Measurements from ENCODE around the gene SAMD5. TPM values are rescaled to one million over a fixed set of nuclear protein-coding genes. Genes with fewer than 3 reads are reported as not detected.

Gene SAMD5
- total and polyA plus RNA-seq, 10 of the 15 experiments (the other 5 are each of a cell fraction or from before 2014, with no cell fraction given) = 0.01 to 0.23 (median 0.05) TPM; not detected in 5

DNA sequence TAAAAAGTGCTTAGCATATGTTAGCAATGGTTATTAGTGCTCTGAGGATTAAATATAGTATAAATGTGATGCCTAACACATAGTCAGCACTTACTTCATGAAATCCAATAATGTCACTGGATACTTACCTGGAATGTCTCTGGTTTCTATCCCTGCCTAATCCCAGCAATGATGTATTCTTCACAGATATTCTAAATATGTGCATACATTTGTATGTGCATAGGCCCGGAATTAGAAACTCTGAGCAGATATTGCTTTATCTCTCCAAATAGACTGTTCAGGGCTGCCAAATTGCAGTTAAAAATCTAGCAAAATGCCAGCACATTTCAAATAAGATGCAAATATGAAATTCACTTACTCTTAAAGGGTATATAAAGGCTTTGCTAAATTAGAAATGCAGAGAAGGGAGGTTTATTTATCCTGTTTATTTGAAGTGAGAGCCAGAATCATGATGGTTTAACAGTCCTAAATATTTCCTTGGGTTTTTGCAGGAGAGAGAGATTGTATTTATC, 81.3 kb downstream of the SAMD5 start:
- Histone ChIP-seq H4K20me1 (ENCODE audit: control insufficient read depth, insufficient read depth) (no peaks in the 10 kb centered on the region), H3K4me1 (ENCODE audit: control insufficient read depth, insufficient read depth, low read length) (no peaks in the 10 kb centered on the region), H3K36me3 (ENCODE audit: control insufficient read depth in 2 of 2, insufficient read depth in 2 of 2, low read length in 1 of 2) (no peaks in the 10 kb centered on the region), H3K27ac (ENCODE audit: control insufficient read depth, insufficient read depth) (no peak overlapping the region), H2AFZ (ENCODE audit: control insufficient read depth, low read depth, low read length) (no peak overlapping the region), H3K79me2 (ENCODE audit: control insufficient read depth, insufficient read depth, low read length) (no peaks in the 10 kb centered on the region), H3K27me3 (replicated peaks in 1 of 2; ENCODE audit: control insufficient read depth in 2 of 2, insufficient read depth in 2 of 2, low read length in 1 of 2) (no peaks in the 10 kb centered on the region), H3K9me3 (replicated peaks; ENCODE audit: control insufficient read depth, insufficient read depth, low read length) (no peaks in the 10 kb centered on the region), H3K4me3 (no peak overlapping the region), H3K9ac (ENCODE audit: control insufficient read depth, insufficient read depth, low read length) (no peak overlapping the region), H3K4me2 (ENCODE audit: control insufficient read depth, insufficient read depth) (no peak overlapping the region)
- WGBS (ENCODE audit: insufficient coverage, insufficient replicate concordance, low lambda C conversion rate, missing lambda C conversion rate) = 0% methylated on average over 1 of the region's 1 CpG
- SMC1A ChIA-PET (ENCODE audit: uncharacterized antibody, unreplicated experiment) = no interaction called here
- DNase-seq (ENCODE audit: low read depth, low spot score) (no peak), FAIRE-seq (no peak), ATAC-seq (no peak)
- in situ Hi-C loops (cut with MboI) = no loop called here
- intact Hi-C loops (cut with micrococcal nuclease; ENCODE audit: unreplicated experiment) = no loop called here
- RAD21 ChIA-PET (ENCODE audit: unreplicated experiment) = no interaction called here
- POLR2A ChIA-PET = no interaction called here
- BruUV-seq (replicated peaks) = no TSS peak
- CTCF ChIA-PET = no interaction called here
- no peak for TF ChIP-seq WRNIP1 (IDR thresholded peaks at IDR 0.05; ENCODE audit: borderline replicate concordance, low read depth, low read length)
- TF ChIP-seq EP300 (IDR thresholded peaks at IDR 0.05; ENCODE audit: borderline replicate concordance in 1 of 2, control insufficient read depth in 1 of 2, low read depth in 2 of 2, low read length in 2 of 2) = no peak
- TF ChIP-seq STAT1 (conservative IDR thresholded peaks at IDR 0.05) = no peak
- no peak for TF ChIP-seq GABPA (IDR thresholded peaks at IDR 0.05; ENCODE audit: low read depth)

DNA sequence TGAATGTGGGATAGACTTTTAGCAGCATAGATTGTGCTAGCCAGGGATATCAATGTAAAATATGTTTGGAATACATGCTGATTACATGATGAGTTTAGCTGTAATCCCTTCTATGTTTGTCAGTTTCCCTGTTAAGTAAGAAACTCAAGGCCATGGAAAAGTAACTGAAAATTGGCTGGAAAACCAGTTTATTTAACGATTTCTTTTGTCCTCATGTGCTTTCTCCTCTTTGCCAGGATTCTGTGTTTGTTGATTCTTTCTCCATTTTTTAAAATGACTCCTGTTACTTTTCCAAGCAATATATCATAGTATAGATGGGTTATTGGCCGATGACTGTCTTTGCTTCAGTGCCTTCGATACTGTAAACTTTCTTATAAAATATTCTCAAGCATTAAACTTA, 87.5 kb downstream of the SAMD5 start:
- H4K20me1 ChIP-seq (ENCODE audit: control insufficient read depth, insufficient read depth) = no peaks in the 10 kb centered on the region
- ChIA-PET RAD21 (ENCODE audit: unreplicated experiment) (no interaction called here), SMC1A (ENCODE audit: uncharacterized antibody, unreplicated experiment) (no interaction called here), CTCF (no interaction called here), POLR2A (no interaction called here)
- in situ Hi-C loops (cut with MboI) (no loop called here), intact Hi-C loops (cut with micrococcal nuclease; ENCODE audit: unreplicated experiment) (no loop called here)
- no peaks in the 10 kb centered on the region for H3K4me1 ChIP-seq (ENCODE audit: control insufficient read depth, insufficient read depth, low read length)
- ATAC-seq (no peak), DNase-seq (ENCODE audit: low read depth, low spot score) (no peak), FAIRE-seq (no peak)
- no peak overlapping the region for H2AFZ ChIP-seq (ENCODE audit: control insufficient read depth, low read depth, low read length)
- no peaks in the 10 kb centered on the region for H3K9me3 ChIP-seq (replicated peaks; ENCODE audit: control insufficient read depth, insufficient read depth, low read length)
- H3K4me2 ChIP-seq (ENCODE audit: control insufficient read depth, insufficient read depth) = no peak overlapping the region
- BruUV-seq (replicated peaks) = no TSS peak
- H3K4me3 ChIP-seq = no peak overlapping the region
- H3K9ac ChIP-seq (ENCODE audit: control insufficient read depth, insufficient read depth, low read length) = no peak overlapping the region
- 14% methylated on average over 3 of the region's 3 CpGs for WGBS (ENCODE audit: insufficient coverage, insufficient replicate concordance, low lambda C conversion rate, missing lambda C conversion rate)
- no peaks in the 10 kb centered on the region for H3K36me3 ChIP-seq (ENCODE audit: control insufficient read depth in 2 of 2, insufficient read depth in 2 of 2, low read length in 1 of 2)
- H3K27ac ChIP-seq (ENCODE audit: control insufficient read depth, insufficient read depth) = no peak overlapping the region
- H3K79me2 ChIP-seq (ENCODE audit: control insufficient read depth, insufficient read depth, low read length) = no peaks in the 10 kb centered on the region
- H3K27me3 ChIP-seq (replicated peaks in 1 of 2; ENCODE audit: control insufficient read depth in 2 of 2, insufficient read depth in 2 of 2, low read length in 1 of 2) = no peaks in the 10 kb centered on the region
- TF ChIP-seq FOS (IDR thresholded peaks at IDR 0.05; ENCODE audit: borderline replicate concordance, extremely low read depth, insufficient read length) = no peak
- TF ChIP-seq JUNB (IDR thresholded peaks at IDR 0.05) = no peak
- no peak for TF ChIP-seq CUX1 (IDR thresholded peaks at IDR 0.05; ENCODE audit: insufficient replicate concordance, low read depth, low read length)
- TF ChIP-seq RUNX3 (IDR thresholded peaks at IDR 0.05; ENCODE audit: low read length) = no peak
- no peak for TF ChIP-seq CEBPB (IDR thresholded peaks at IDR 0.05; ENCODE audit: borderline replicate concordance in 1 of 2, low read depth in 2 of 2, low read length in 2 of 2)
- TF ChIP-seq KAT2A (conservative IDR thresholded peaks at IDR 0.05; ENCODE audit: control insufficient read depth, low read depth, low read length) = no peak
- TF ChIP-seq HSF1 (IDR thresholded peaks at IDR 0.05; ENCODE audit: low read depth, low read length) = no peak
- TF ChIP-seq IKZF2 (IDR thresholded peaks at IDR 0.05) = no peak
